Calu3 (cell line): Measurements from ENCODE around the gene RAB11B. TPM values are rescaled to one million over a fixed set of nuclear protein-coding genes. Genes with fewer than 3 reads are reported as not detected.

ENCODE experiments used
- BruUV-seq: library from RNA; stranded (reverse); fragments of 400-500 nt; replicated peaks from 2 replicates; lab custom pipeline; 2021; lab: Mats Ljungman, UMichigan
- CTCF ChIA-PET: fragments of 300-600 bp; sonication (Branson Sonifier 250); formaldehyde crosslinking; loops from one replicate; lab custom pipeline; 2022; ENCODE audit warnings: antibody characterized with exemption; lab: Charles Lee
- DNase-seq: peaks from one replicate; pipeline ENCODE4 v3.0.0; 2022
- H3K27ac Mint-ChIP-seq: one replicate; pipeline ENCODE4 v1.8.0; 2022; ENCODE audit warnings: mixed read lengths; ENCODE audit not compliant: unreplicated experiment
- H3K27me3 Mint-ChIP-seq: one replicate; pipeline ENCODE4 v1.8.0; 2022; ENCODE audit warnings: mixed read lengths; ENCODE audit not compliant: unreplicated experiment
- H3K36me3 Mint-ChIP-seq: one replicate; pipeline ENCODE4 v1.8.0; 2022; ENCODE audit warnings: mild to moderate bottlenecking, moderate library complexity, mixed read lengths; ENCODE audit not compliant: insufficient read depth, unreplicated experiment
- H3K4me1 Mint-ChIP-seq: one replicate; pipeline ENCODE4 v1.8.0; 2022; ENCODE audit warnings: mild to moderate bottlenecking, low read depth, mixed read lengths; ENCODE audit not compliant: unreplicated experiment
- H3K4me3 Mint-ChIP-seq: one replicate; pipeline ENCODE4 v1.8.0; 2022; ENCODE audit warnings: mild to moderate bottlenecking, low read depth, moderate library complexity, mixed read lengths; ENCODE audit not compliant: unreplicated experiment
- H3K9me3 Mint-ChIP-seq: one replicate; pipeline ENCODE4 v1.8.0; 2022; ENCODE audit warnings: low read depth, mixed read lengths; ENCODE audit not compliant: unreplicated experiment
- intact Hi-C: fragments of 100-400 bp; cut with micrococcal nuclease; formaldehyde crosslinking; loops from one replicate; pipeline ENCODE4 v1.10.0; 2022; ENCODE audit not compliant: unreplicated experiment
- total RNA-seq: library from RNA; stranded (reverse); gene quantifications from 2 replicates; pipeline ENCODE4 v1.2.3, GENCODE V29; 2022
- TF ChIP-seq, protein P1 (sequence below): fragments of 200-600 bp; IDR thresholded peaks from one replicate; pipeline ENCODE4 v1.8.0; 2022; ENCODE audit warnings: antibody characterized with exemption; ENCODE audit not compliant: unreplicated experiment

RAB11B gene
- total RNA-seq, 1 experiment from 2014 or later = 57.5 TPM

DNA sequence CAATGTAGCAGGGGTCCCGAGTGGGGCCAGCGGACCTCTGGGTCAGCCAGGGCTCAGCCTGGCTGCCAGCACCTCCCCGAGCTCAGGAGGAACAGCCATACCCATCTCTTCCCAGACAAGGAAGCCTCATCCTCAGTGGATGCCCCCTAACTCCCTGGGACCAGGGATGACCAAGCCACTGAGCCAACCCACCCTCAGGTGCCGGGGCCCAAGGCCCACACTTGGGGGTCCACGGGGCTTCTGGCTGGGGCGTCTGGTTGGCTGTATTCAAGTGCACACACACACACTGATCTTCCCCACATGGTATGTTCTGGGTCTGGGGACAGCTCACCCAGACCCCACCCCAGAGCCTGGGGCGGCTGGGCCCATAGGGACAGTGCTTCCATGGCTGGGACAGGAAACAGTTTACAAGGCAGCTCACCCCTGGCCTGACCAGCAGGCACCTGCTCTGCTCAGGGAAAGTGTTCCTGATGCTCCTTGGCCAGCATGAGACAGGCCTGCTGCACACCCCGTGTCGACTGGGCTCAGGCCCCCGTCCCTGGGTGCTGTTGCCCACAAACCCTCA, 7.7 kb downstream of the RAB11B start:
- peaks cover 7% of the 10 kb centered on the region for H3K4me1 Mint-ChIP-seq
- no peak overlapping the region for H3K4me3 Mint-ChIP-seq
- BruUV-seq = no TSS peak
- DNase-seq = no peak
- TF ChIP-seq, protein P1, sequence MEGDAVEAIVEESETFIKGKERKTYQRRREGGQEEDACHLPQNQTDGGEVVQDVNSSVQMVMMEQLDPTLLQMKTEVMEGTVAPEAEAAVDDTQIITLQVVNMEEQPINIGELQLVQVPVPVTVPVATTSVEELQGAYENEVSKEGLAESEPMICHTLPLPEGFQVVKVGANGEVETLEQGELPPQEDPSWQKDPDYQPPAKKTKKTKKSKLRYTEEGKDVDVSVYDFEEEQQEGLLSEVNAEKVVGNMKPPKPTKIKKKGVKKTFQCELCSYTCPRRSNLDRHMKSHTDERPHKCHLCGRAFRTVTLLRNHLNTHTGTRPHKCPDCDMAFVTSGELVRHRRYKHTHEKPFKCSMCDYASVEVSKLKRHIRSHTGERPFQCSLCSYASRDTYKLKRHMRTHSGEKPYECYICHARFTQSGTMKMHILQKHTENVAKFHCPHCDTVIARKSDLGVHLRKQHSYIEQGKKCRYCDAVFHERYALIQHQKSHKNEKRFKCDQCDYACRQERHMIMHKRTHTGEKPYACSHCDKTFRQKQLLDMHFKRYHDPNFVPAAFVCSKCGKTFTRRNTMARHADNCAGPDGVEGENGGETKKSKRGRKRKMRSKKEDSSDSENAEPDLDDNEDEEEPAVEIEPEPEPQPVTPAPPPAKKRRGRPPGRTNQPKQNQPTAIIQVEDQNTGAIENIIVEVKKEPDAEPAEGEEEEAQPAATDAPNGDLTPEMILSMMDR = no peak
- intact Hi-C loops = loop anchor here (2.0 kb wide), 1 partner anchor 43 kb away; no protein-coding TSS in a partner anchor
- CTCF ChIA-PET = interaction anchor here (1.3 kb wide), 1 partner anchor 42 kb away, joined by 3 read pairs; no protein-coding TSS in a partner anchor
- H3K27me3 Mint-ChIP-seq = no peaks in the 10 kb centered on the region
- H3K36me3 Mint-ChIP-seq = peaks cover 14% of the 10 kb centered on the region
- H3K9me3 Mint-ChIP-seq = no peaks in the 10 kb centered on the region
- no peak overlapping the region for H3K27ac Mint-ChIP-seq

DNA sequence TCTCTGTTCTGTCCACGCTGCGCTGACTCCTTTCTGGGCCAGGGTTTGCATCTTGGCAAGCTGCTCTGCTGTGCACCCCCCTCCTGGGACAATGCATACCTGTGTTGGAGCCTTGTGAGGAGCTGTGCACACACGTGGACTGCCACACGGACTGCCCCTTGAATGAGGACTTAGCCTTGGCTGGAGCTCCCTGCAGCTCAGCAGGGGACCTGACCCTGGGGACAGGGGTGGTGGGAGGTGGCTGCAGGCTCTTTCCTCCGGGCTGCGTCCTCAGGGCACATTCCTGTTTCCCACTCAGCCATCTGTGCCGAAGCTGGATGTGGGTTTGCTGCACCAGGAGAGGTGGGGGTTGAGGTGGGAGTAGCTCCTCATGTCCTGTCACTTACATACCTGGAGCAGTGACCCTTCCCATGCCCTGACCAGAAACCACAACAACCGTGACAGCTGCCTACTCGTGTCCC, 8.2 kb downstream of the RAB11B start:
- CTCF ChIA-PET = interaction anchor here (1.3 kb wide), 1 partner anchor 43 kb away, joined by 3 read pairs; no protein-coding TSS in a partner anchor

GRCh38 chr19:8399681-8400188, 9.6 kb downstream of the RAB11B start:
- intact Hi-C loops = no loop called here
- H3K9me3 Mint-ChIP-seq = no peaks in the 10 kb centered on the region
- peaks cover 9% of the 10 kb centered on the region for H3K36me3 Mint-ChIP-seq
- peaks cover 7% of the 10 kb centered on the region for H3K4me1 Mint-ChIP-seq
- H3K4me3 Mint-ChIP-seq = no peak overlapping the region
- DNase-seq = no peak
- H3K27ac Mint-ChIP-seq = no peak overlapping the region
- TF ChIP-seq, protein P1 = no peak
- no TSS peak for BruUV-seq
- CTCF ChIA-PET = no interaction called here
- no peaks in the 10 kb centered on the region for H3K27me3 Mint-ChIP-seq

More for the DNA sequence above, 8.2 kb downstream of the RAB11B start:
- H3K4me3 Mint-ChIP-seq = no peak overlapping the region
- H3K4me1 Mint-ChIP-seq = peaks cover 7% of the 10 kb centered on the region
- H3K27ac Mint-ChIP-seq = no peak overlapping the region
- no peaks in the 10 kb centered on the region for H3K9me3 Mint-ChIP-seq
- intact Hi-C loops = no loop called here
- TF ChIP-seq, protein P1 = no peak
- no peaks in the 10 kb centered on the region for H3K27me3 Mint-ChIP-seq
- H3K36me3 Mint-ChIP-seq = peaks cover 9% of the 10 kb centered on the region
- DNase-seq = no peak
- BruUV-seq = no TSS peak

- no TSS peak for BruUV-seq
- intact Hi-C loops = no loop called here
- Mint-ChIP-seq H3K9me3 (no peaks in the 10 kb centered on the region), H3K27ac (no peak overlapping the region), H3K4me3 (no peak overlapping the region), H3K27me3 (no peaks in the 10 kb centered on the region), H3K36me3 (peaks cover 9% of the 10 kb centered on the region), H3K4me1 (peaks cover 4% of the 10 kb centered on the region)
- TF ChIP-seq, protein P1 = no peak
- CTCF ChIA-PET = no interaction called here
- no peak for DNase-seq
Measured at GRCh38 chr19:8401981-8402411, 11.8 kb downstream of the RAB11B start.
